DMS114 treated with DMSO at 0.1 percent for 48 hours (cell line): ENCODE results near the gene TFF3.

Experiments
- DNase-seq: peaks from one replicate; lab custom pipeline; 2025; ENCODE audit not compliant: unreplicated experiment; lab: John Stamatoyannopoulos, UW

The TFF3 gene

GRCh38 chr21:42315296-42315891 lies at the start of gene TFF3:
TFF3 (minus strand) TSS chr21:42315409; CDS start chr21:42315374, 35 bp downstream.
- no peak for DNase-seq

GRCh38 chr21:42364304-42364865 lies 49.2 kb upstream of the TFF3 start:
- no peak for DNase-seq

- no peak for DNase-seq
These were observed 48.1 kb upstream of the TFF3 start for GRCh38 chr21:42363312-42363711.

DNA sequence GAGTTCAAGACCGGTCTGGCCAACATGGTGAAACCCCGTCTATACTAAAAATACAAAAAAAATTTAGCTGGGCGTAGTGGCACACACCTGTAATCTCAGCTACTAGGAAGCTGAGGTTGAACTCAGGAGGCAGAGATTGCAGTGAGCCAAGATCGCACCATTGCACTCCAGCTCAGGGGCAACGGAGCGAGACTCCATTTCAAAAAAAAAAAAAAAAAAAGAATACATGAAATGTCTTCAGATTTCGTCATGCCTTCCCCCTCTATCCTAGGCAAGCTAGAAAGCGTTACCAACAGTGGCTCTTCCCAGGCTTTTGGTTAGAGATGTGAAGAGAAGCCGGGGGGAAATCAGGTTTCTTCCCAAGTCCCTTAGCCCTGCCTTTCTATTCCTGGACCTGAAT lies 47.5 kb upstream of the TFF3 start:
- DNase-seq, result no peak

DNA sequence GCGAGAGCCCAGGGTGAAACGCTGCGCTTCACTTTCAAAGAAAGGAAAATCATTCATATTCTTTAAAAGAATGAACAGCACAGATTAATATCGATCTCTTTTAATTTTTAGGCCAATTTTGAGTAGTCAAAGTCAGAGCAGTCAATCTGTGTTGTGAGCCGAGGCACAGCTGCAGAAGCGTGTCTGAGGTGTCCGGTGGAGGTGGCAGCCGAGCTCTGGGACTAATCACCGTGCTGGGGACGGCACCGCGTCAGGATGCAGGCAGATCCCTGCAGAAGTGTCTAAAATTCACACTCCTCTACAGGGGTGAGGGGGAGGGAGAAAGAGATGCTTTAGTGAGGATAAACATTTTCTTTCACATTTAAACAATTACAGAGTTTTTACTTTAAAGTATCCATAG lies 47.0 kb upstream of the TFF3 start:
- DNase-seq, result no peak

DNA sequence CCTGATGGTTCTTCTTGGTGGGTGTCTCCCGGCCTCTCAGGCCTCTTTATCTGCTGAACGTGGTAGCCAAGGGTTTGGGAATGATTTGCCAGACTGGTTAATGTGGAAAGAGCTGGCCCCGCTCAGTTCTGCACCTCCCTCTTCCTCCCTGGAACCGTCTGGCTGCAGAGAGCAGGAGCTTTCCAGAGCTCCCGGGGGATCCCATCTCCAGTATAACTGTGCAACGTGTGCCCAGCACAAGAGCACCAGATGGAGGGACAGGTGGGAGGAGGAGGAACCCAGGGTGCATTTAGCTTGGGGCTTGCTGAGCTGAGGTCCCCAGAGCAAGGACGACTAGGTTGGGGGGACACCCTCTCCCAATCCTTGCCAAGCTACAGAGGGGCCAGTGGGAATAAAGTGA lies 46.1 kb upstream of the TFF3 start:
- no peak for DNase-seq

DNA sequence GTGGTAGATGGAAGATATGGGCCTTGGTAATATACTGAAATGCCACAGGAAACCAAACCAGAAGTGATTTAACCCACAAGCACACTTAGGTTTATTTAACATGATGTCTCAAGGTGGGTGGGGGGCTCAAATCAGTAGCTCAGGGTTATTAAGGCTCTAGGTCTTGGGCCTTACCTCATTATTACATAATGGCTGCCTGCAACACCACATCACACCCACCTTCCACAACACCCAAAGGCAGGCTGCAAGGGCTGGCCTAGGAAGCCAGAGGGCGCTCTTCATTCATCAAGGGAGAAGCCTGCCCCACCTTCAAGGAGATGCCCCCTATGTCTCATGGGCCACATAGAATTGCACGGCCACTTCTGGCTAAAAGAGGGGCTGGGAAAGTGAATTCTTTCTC lies 45.1 kb upstream of the TFF3 start:
- no peak for DNase-seq

DNA sequence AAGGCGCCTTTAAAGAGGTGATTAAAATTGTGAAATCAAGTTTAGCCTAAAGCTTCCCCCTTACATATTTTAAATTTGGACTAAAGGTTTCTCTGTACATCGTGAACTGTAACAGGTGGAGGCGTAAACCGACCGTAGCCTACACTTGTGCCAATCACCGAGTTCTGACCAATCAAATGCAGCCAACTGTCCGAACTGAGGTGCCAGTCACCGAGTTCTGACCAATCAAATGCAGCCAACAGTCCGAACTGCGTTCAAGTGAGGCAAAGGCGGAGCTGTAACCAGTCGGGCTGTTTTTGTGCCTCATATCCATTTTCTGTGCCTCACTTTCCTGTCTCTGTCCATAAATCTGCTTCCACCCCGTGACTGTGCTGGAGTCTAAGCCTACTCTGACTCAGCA lies 43.7 kb upstream of the TFF3 start:
- DNase-seq, result no peak

- no peak for DNase-seq
These were observed 43.1 kb upstream of the TFF3 start for GRCh38 chr21:42358261-42358660.

GRCh38 chr21:42357307-42357706 lies 42.1 kb upstream of the TFF3 start:
- DNase-seq, result no peak

DNA sequence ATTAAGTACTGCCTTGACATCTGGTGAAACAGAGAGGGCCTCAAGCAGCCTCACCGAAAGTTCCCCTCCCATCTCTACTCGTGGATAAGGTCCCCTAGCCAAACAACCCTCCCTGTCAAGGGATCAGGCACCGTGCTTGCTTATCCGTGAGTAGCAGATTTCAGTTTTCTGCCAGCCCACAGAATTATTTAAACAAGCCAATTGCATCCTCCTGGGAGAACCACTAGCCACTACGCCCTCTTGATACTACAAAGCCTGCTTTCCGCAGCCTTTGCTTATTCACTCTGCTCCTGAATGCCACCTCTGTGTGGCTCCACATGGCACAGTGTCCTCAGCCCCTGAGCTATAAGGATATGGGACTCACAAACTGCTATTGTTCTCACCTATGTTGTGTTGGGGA lies 41.4 kb upstream of the TFF3 start:
- DNase-seq, result no peak

- no peak for DNase-seq
These were observed 40.8 kb upstream of the TFF3 start for GRCh38 chr21:42356046-42356445.

GRCh38 chr21:42353623-42354022 lies 38.4 kb upstream of the TFF3 start:
- DNase-seq, result no peak

DNA sequence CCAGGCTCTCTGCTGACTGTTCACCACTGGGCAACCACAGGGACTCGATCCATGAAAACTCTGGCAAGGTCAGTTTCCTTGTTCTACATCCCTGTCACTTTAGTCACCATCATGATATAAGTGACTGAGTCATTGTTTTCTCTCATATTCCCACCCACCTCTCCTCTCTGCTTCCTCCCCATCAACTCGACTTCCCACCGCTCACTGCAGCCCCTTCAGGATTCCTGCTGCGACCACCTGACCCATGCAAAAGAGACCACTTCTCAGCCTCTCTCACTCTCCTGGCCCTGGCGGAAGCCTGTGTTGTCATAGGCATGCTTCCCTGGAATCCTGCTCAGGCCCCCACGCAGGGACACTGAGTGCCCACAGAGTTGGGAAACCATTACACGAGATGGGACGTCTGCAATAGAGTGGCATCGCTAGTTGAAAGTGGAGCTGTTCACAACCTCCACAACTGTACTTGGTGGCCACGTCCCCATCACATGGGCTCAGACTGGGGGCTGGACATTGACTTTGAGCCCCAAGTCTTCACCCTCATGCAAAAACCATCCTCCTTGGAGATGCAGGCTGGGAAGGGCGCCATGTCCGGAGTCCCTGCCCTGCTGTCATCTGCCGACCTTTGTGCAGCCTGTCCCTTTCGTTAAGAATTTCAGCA lies 37.4 kb upstream of the TFF3 start:
- DNase-seq, result no peak

- DNase-seq, result no peak
These were observed 36.6 kb upstream of the TFF3 start for GRCh38 chr21:42351626-42352440.

DNA sequence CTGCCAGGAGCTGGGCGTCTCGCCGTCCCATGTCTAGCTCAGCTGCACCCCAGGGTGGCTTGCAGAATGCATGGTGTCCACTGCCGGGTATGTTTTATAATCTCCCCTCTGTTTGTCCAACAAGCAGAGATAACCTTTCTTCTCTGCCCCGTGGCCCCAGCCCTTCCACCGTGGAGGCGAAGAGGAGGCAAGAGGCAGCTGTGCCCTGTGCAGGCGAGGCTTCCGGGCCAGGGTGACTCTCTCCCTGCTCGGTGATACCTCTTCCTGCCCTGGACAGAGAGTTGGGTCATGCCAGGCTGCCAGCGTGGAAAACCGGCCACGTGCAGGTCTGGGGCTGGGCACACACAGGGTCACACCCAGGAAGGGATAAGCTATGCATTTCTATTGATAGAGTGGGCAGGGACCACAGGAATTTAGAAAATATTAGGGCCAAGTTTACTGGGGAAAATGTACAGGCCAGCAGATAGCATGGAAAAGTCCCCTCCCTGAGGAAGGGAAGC lies 35.8 kb upstream of the TFF3 start, which contains the start of gene TFF2:
Gene TFF2 (minus strand): TSS at position 68 of the 500 bp plus-strand sequence. CDS start 37 bp downstream, at position 31.
- DNase-seq, result no peak

DNA sequence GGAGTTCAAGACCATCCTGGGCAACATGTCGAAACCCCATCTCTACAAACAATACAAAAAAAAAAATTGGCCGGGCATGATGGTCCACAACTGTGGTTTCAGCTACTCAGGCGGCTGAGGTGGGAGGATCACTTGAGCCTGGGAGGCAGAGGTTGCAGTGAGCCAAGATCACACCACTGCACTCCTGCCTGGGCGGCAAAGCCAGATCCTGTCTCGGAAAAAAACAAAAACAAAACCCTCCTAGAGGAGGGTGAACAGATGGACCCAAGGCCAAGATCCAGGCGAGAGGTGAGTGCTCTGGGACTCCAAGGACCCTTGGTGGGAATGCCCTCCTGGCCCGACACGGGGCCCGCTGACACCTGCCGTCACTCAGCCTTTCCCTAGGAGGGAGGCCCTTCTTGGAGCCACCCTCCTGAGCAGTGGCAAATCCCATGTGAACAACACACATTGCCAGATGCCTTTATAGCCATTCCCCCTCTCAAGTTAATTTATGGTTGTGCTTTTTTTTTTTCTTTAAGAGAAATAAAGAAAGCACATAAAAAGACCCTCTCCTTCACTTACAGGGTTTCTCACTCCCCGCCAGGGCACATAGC lies 35.2 kb upstream of the TFF3 start:
- no peak for DNase-seq

- DNase-seq, result no peak
These were observed 34.5 kb upstream of the TFF3 start for GRCh38 chr21:42349420-42350317.

DNA sequence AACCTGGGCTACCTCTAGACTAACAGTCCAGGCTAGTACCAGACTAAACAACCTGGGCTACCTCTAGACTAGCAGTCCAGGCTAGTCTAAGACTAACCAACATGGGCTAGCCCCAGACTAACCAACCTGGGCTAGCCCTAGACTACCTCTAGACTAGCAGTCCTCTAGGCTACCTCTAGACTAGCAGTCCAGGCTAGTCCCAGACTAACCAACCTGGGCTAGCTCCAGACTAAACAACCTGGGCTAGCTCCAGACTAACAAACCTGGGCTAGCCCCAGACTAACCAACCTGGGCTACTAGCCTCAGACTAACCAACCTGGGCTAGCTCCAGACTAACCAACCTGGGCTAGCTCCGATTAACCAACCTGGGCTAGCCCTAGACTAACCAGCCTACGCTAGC lies 33.6 kb upstream of the TFF3 start:
- DNase-seq, result no peak
